ENCODE data around the gene FHL1. TPM values are rescaled to one million over a fixed set of nuclear protein-coding genes. Genes with fewer than 3 reads are reported as not detected.
A peak's percentile ranks its signal among the peaks of the same experiment; 100 is the strongest.

Gene FHL1
- total RNA-seq, 6 donors from 2014 or later: 114 to 426 (median 255) TPM

DNA sequence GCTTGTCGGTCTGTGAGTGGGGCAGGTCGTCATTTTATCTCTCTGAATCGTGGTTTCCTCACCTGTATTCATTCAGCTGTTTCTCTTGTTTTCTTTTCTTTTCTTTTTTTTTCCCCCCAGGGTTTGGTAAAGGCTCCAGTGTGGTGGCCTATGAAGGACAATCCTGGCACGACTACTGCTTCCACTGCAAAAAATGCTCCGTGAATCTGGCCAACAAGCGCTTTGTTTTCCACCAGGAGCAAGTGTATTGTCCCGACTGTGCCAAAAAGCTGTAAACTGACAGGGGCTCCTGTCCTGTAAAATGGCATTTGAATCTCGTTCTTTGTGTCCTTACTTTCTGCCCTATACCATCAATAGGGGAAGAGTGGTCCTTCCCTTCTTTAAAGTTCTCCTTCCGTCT is 62.4 kb downstream of the FHL1 start:
- H3K36me3 ChIP-seq: peaks cover 0 to 24% (median 0%) of the 10 kb centered on the region in 4 donors
- 45 to 60% methylated on average over 8 to 9 of the region's 9 CpGs for WGBS, 2 donors
- no peak overlapping the region for H3K4me3 ChIP-seq
- no peaks in the 10 kb centered on the region for H3K9me3 ChIP-seq
- no peak for ATAC-seq (ENCODE audit: low FRiP score in 2 of 2)
- no peak for DNase-seq
- peak overlapping the region in 1 of 4 donors; percentile 53 for H3K27ac ChIP-seq
- H3K4me1 ChIP-seq: peaks cover 0 to 21% (median 9%) of the 10 kb centered on the region in 4 donors
- TF ChIP-seq POLR2A (IDR thresholded peaks at IDR 0.05): no peak
- TF ChIP-seq EP300 (IDR thresholded peaks at IDR 0.05): no peak
- TF ChIP-seq, protein P1, sequence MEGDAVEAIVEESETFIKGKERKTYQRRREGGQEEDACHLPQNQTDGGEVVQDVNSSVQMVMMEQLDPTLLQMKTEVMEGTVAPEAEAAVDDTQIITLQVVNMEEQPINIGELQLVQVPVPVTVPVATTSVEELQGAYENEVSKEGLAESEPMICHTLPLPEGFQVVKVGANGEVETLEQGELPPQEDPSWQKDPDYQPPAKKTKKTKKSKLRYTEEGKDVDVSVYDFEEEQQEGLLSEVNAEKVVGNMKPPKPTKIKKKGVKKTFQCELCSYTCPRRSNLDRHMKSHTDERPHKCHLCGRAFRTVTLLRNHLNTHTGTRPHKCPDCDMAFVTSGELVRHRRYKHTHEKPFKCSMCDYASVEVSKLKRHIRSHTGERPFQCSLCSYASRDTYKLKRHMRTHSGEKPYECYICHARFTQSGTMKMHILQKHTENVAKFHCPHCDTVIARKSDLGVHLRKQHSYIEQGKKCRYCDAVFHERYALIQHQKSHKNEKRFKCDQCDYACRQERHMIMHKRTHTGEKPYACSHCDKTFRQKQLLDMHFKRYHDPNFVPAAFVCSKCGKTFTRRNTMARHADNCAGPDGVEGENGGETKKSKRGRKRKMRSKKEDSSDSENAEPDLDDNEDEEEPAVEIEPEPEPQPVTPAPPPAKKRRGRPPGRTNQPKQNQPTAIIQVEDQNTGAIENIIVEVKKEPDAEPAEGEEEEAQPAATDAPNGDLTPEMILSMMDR (IDR thresholded peaks at IDR 0.05): no peak
- no peak for TF ChIP-seq POLR2AphosphoS5 (IDR thresholded peaks at IDR 0.05)
- H3K27me3 ChIP-seq: no peaks in the 10 kb centered on the region

DNA sequence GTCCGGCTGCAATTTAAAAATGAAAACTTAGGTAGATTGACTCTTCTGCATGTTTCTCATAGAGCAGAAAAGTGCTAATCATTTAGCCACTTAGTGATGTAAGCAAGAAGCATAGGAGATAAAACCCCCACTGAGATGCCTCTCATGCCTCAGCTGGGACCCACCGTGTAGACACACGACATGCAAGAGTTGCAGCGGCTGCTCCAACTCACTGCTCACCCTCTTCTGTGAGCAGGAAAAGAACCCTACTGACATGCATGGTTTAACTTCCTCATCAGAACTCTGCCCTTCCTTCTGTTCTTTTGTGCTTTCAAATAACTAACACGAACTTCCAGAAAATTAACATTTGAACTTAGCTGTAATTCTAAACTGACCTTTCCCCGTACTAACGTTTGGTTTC is 62.9 kb downstream of the FHL1 start:
- TF ChIP-seq, protein P1 (IDR thresholded peaks at IDR 0.05): no peak
- no peak for TF ChIP-seq EP300 (IDR thresholded peaks at IDR 0.05)
- no peak for TF ChIP-seq POLR2A (IDR thresholded peaks at IDR 0.05)
- no peak for TF ChIP-seq POLR2AphosphoS5 (IDR thresholded peaks at IDR 0.05)
- no peak overlapping the region for H3K27ac ChIP-seq
- H3K4me1 ChIP-seq: peaks cover 0 to 17% (median 8%) of the 10 kb centered on the region in 4 donors
- no peaks in the 10 kb centered on the region for H3K27me3 ChIP-seq
- peaks cover 0 to 24% (median 0%) of the 10 kb centered on the region in 4 donors for H3K36me3 ChIP-seq
- no peaks in the 10 kb centered on the region for H3K9me3 ChIP-seq
- WGBS, 2 donors: 40 to 51% methylated on average over 7 of the region's 7 CpGs
- ATAC-seq (ENCODE audit: low FRiP score in 2 of 2): no peak
- no peak for DNase-seq
- no peak overlapping the region for H3K4me3 ChIP-seq

DNA sequence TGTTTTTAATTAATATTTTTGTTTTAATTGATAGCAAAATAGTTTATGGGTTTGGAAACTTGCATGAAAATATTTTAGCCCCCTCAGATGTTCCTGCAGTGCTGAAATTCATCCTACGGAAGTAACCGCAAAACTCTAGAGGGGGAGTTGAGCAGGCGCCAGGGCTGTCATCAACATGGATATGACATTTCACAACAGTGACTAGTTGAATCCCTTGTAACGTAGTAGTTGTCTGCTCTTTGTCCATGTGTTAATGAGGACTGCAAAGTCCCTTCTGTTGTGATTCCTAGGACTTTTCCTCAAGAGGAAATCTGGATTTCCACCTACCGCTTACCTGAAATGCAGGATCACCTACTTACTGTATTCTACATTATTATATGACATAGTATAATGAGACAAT is 63.5 kb downstream of the FHL1 start:
- no peaks in the 10 kb centered on the region for H3K27me3 ChIP-seq
- no peak overlapping the region for H3K4me3 ChIP-seq
- peaks cover 0 to 24% (median 0%) of the 10 kb centered on the region in 4 donors for H3K36me3 ChIP-seq
- 58 to 63% methylated on average over 5 of the region's 5 CpGs for WGBS, 2 donors
- TF ChIP-seq EP300 (IDR thresholded peaks at IDR 0.05) (no peak), POLR2AphosphoS5 (IDR thresholded peaks at IDR 0.05) (no peak), POLR2A (IDR thresholded peaks at IDR 0.05) (no peak)
- TF ChIP-seq, protein P1 (IDR thresholded peaks at IDR 0.05): no peak
- H3K9me3 ChIP-seq: no peaks in the 10 kb centered on the region
- peak in 1 of 2 donors; percentile 32 for ATAC-seq (ENCODE audit: low FRiP score in 2 of 2)
- DNase-seq: no peak
- H3K4me1 ChIP-seq: peaks cover 0 to 17% (median 5%) of the 10 kb centered on the region in 4 donors
- H3K27ac ChIP-seq: no peak overlapping the region

DNA sequence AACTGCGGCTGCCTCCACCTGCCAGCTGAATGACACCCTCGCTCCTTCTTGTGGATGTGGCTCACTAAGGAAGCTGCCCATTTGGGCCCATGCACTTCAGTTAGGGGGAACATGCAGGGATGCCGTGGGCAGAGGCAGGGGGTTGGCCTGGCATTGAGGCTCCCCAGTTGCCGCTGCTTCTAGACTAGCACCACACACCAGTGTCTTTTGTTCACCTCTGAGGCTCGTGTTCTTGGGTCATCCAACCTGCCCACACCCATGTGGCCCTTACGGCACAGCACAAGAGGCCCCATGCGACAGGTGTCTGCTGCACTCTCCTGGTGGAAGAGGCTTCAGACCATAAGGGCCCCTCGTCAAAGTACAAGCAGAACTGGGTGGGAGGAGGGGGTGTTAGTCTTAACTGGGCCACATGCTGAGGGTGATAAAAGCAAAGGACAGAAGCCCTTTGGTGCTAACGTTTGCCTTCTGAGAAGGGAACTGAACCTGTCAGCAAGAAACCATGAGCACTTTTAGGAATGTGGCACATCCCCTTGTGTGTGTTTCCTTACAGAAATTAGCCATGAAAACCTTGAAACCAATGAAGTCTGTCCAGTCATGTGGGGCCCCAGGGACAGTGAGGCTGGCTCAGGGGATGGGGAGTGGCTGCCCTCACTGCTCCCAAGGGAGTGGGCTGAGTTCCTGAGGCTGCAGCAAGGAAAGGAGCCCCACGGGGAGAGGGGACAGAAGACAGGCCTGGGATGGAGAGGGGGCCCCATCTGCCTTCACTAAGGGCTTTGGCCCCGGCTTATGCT is 64.6 kb downstream of the FHL1 start:
- WGBS, 2 donors: 76 to 83% methylated on average over 9 to 11 of the region's 11 CpGs
- no peaks in the 10 kb centered on the region for H3K27me3 ChIP-seq
- no peak for ATAC-seq (ENCODE audit: low FRiP score in 2 of 2)

More for the DNA sequence above, 64.6 kb downstream of the FHL1 start:
- no peak for DNase-seq
- TF ChIP-seq POLR2A (IDR thresholded peaks at IDR 0.05) (no peak), POLR2AphosphoS5 (IDR thresholded peaks at IDR 0.05) (no peak), EP300 (IDR thresholded peaks at IDR 0.05) (no peak)
- TF ChIP-seq, protein P1 (IDR thresholded peaks at IDR 0.05): no peak
- Histone ChIP-seq H3K36me3 (peaks cover 0 to 21% (median 0%) of the 10 kb centered on the region in 4 donors), H3K4me3 (no peak overlapping the region), H3K27ac (peak overlapping the region in 1 of 4 donors; percentile 35), H3K9me3 (no peaks in the 10 kb centered on the region), H3K4me1 (peaks cover 0 to 17% (median 5%) of the 10 kb centered on the region in 4 donors)

All from upper lobe of left lung (tissue), 6 donors.